H1 (cell line): Measurements from ENCODE around the gene AGPAT3.

ENCODE experiments used
- BRCA1 ChIP-seq: IDR thresholded peaks from 2 replicates; pipeline ENCODE4 v1.6.1; 2012; ENCODE audit warnings: low read depth, low read length, improper control_type of control experiment
- EP300 ChIP-seq, 2 experiments: IDR thresholded peaks; 1 replicate in 1 of 2; 2 replicates in 1 of 2; pipeline ENCODE4 v1.6.1; 2011 to 2012; ENCODE audit warnings: low read depth in 2 of 2, low read length in 2 of 2, mild to moderate bottlenecking in 2 of 2, borderline replicate concordance in 1 of 2, inconsistent platforms in 1 of 2, moderate library complexity in 1 of 2
- RXRA ChIP-seq: IDR thresholded peaks from 2 replicates; pipeline ENCODE4 v1.6.1; 2011; ENCODE audit warnings: low read depth, mild to moderate bottlenecking, low read length, moderate library complexity; ENCODE audit not compliant: insufficient read depth
- SP1 ChIP-seq: IDR thresholded peaks from 2 replicates; pipeline ENCODE4 v1.6.1; 2011; ENCODE audit warnings: low read depth, low read length
- SP2 ChIP-seq: IDR thresholded peaks from 2 replicates; pipeline ENCODE4 v1.6.1; 2012; ENCODE audit warnings: mild to moderate bottlenecking, low read length, inconsistent platforms
- SUZ12 ChIP-seq: fragments of 200-600 bp; sonication (generic); IDR thresholded peaks from 2 replicates; pipeline ENCODE4 v1.6.1; 2012; ENCODE audit warnings: mild to moderate bottlenecking, inconsistent platforms, low read length, moderate library complexity, mixed read lengths
- TF ChIP-seq, protein P1 (sequence below), 3 experiments: IDR thresholded peaks; 1 replicate in 2 of 3; 2 replicates in 1 of 3; pipeline versions ENCODE4 v1.5.1 to v1.6.1; 2011; ENCODE audit warnings: low read length in 3 of 3, mild to moderate bottlenecking in 3 of 3, inconsistent platforms in 2 of 3, low read depth in 1 of 3, moderate library complexity in 1 of 3; ENCODE audit not compliant: insufficient read depth in 1 of 3; ENCODE audit errors: control extremely low read depth in 1 of 3

DNA sequence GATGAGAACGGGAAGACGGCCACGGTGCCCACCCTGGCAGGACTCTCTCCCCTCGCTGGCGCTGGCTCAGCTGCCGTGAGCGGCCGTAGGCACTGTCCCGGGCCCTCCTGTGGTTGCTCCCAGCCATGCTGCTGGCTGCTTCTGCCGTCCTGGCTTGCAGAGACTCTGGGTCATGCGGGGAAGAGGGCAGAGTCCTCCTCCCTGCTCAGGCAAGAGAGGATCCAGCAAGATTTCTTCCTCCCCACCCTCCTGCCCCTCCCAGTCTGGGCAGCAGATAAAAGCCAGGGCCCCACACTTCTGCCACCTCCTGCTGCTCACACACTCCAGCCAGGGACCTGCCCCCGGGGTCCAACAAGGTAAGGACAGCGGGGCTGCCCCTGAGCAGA lies 60.1 kb downstream of the AGPAT3 start:
- no peak for TF ChIP-seq EP300 (IDR thresholded peaks at IDR 0.05; ENCODE audit: borderline replicate concordance in 1 of 2, low read depth in 2 of 2, low read length in 2 of 2)
- TF ChIP-seq, protein P1, sequence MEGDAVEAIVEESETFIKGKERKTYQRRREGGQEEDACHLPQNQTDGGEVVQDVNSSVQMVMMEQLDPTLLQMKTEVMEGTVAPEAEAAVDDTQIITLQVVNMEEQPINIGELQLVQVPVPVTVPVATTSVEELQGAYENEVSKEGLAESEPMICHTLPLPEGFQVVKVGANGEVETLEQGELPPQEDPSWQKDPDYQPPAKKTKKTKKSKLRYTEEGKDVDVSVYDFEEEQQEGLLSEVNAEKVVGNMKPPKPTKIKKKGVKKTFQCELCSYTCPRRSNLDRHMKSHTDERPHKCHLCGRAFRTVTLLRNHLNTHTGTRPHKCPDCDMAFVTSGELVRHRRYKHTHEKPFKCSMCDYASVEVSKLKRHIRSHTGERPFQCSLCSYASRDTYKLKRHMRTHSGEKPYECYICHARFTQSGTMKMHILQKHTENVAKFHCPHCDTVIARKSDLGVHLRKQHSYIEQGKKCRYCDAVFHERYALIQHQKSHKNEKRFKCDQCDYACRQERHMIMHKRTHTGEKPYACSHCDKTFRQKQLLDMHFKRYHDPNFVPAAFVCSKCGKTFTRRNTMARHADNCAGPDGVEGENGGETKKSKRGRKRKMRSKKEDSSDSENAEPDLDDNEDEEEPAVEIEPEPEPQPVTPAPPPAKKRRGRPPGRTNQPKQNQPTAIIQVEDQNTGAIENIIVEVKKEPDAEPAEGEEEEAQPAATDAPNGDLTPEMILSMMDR (IDR thresholded peaks at IDR 0.05; ENCODE audit: control extremely low read depth in 1 of 3, insufficient read depth in 1 of 3, low read depth in 1 of 3, low read length in 3 of 3): no peak
- TF ChIP-seq SP1: no peak
- TF ChIP-seq SP2: no peak
- TF ChIP-seq RXRA: no peak
- TF ChIP-seq SUZ12: no peak
- TF ChIP-seq BRCA1: no peak
